ENCODE data around the gene FBN3. TPM values are rescaled to one million over a fixed set of nuclear protein-coding genes. Genes with fewer than 3 reads are reported as not detected.

The FBN3 gene
- total and polyA plus RNA-seq, 3 experiments from 2014 or later, result not detected

- Mint-ChIP-seq H3K4me1 (peaks cover 9% of the 10 kb centered on the region in 3 donors), H3K27me3 (no peaks in the 10 kb centered on the region), H3K27ac (no peak overlapping the region), H3K4me3 (no peak overlapping the region), H3K9me3 (no peaks in the 10 kb centered on the region), H3K36me3 (peaks cover 0 to 1% (median 0%) of the 10 kb centered on the region in 3 donors)
- H3K4me1 ChIP-seq (ENCODE audit: insufficient read depth, low read length), result no peaks in the 10 kb centered on the region
- H3K9me3 ChIP-seq (ENCODE audit: low read length), result no peaks in the 10 kb centered on the region
- H3K36me3 ChIP-seq (ENCODE audit: insufficient read depth, low read length), result no peaks in the 10 kb centered on the region
- ChIA-PET CTCF (no interaction called here), POLR2A (interaction anchor here (0.7 kb wide), 1 partner anchor 44 kb away, joined by 5 read pairs; no protein-coding TSS in a partner anchor)
- H3K4me3 ChIP-seq (ENCODE audit: low read length), result no peak overlapping the region
- no peaks in the 10 kb centered on the region for H3K27me3 ChIP-seq (ENCODE audit: insufficient read depth, low read length, poor library complexity, severe bottlenecking)
- H3K27ac ChIP-seq (ENCODE audit: low read depth, low read length), result no peak overlapping the region
- DNase-seq, result no peak
Observed at GRCh38 chr19:8020681-8021080, 128.7 kb downstream of the FBN3 start.

DNA sequence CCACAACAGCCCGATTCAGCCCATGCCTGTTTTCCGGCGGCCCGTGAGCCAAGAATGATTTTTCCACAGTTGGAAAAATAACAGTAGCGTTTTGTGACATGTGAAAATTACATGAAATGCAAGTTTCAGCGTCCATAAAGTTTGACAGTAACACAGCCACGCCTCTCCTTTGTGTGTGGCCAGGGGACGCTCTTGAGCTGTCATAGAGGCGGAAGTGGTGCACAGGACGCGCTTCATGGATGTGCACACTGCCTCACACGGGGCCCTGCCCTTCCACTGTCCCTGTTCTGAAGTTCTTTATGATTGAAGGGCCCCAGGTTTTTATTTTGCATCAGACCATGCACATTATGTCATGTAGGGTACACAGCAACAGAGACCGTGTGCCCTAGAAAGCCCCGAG is 131.6 kb downstream of the FBN3 start:
- POLR2A ChIA-PET, result no interaction called here
- H3K27me3 Mint-ChIP-seq, result no peaks in the 10 kb centered on the region
- H3K4me3 ChIP-seq (ENCODE audit: low read length), result no peak overlapping the region
- H3K27ac ChIP-seq (ENCODE audit: low read depth, low read length), result no peak overlapping the region
- CTCF ChIA-PET, result no interaction called here
- H3K36me3 ChIP-seq (ENCODE audit: insufficient read depth, low read length), result no peaks in the 10 kb centered on the region
- peak in 4 of 5 donors; percentile 20 to 62 (median 28) for DNase-seq
- no peaks in the 10 kb centered on the region for H3K9me3 ChIP-seq (ENCODE audit: low read length)
- peaks cover 9% of the 10 kb centered on the region in 3 donors for H3K4me1 Mint-ChIP-seq
- peaks cover 0 to 1% (median 0%) of the 10 kb centered on the region in 3 donors for H3K36me3 Mint-ChIP-seq
- no peaks in the 10 kb centered on the region for H3K4me1 ChIP-seq (ENCODE audit: insufficient read depth, low read length)
- no peaks in the 10 kb centered on the region for H3K27me3 ChIP-seq (ENCODE audit: insufficient read depth, low read length, poor library complexity, severe bottlenecking)
- H3K27ac Mint-ChIP-seq, result peak overlapping the region in 4 of 8 donors; percentile 19 to 81 (median 50)
- H3K4me3 Mint-ChIP-seq, result no peak overlapping the region
- H3K9me3 Mint-ChIP-seq, result no peaks in the 10 kb centered on the region

Other genes with a start within 250 kb of the FBN3 start
- 10 to 100 TPM; 35.9 to 38.3 TPM for gene MAP2K7, start 245.7 kb downstream of the FBN3 start, total RNA-seq
- 2.0 TPM for gene MAP2K7, start 245.7 kb downstream of the FBN3 start, polyA plus RNA-seq
- 1 to 10 TPM; 7.7 to 8.6 TPM for gene TGFBR3L, start 234.8 kb downstream of the FBN3 start, total RNA-seq
- 1.3 TPM for gene TGFBR3L, start 234.8 kb downstream of the FBN3 start, polyA plus RNA-seq
- 10 to 100 TPM; 17.4 to 18.2 TPM for gene SNAPC2, start 229.3 kb downstream of the FBN3 start, total RNA-seq
- 21.9 TPM for gene SNAPC2, start 229.3 kb downstream of the FBN3 start, polyA plus RNA-seq
- gene CTXN1, start 223.5 kb downstream of the FBN3 start, total RNA-seq, result under 1 TPM; 0.42 to 0.72 TPM
- gene CTXN1, start 223.5 kb downstream of the FBN3 start, polyA plus RNA-seq, result not detected
- gene TIMM44, start 205.9 kb downstream of the FBN3 start, total RNA-seq, result 100 to 1,000 TPM; 105 to 107 TPM
- 16.9 TPM for gene TIMM44, start 205.9 kb downstream of the FBN3 start, polyA plus RNA-seq
- gene ELAVL1, start 144.0 kb downstream of the FBN3 start, total RNA-seq, result 100 to 1,000 TPM; 156 to 164 TPM
- 63.3 TPM for gene ELAVL1, start 144.0 kb downstream of the FBN3 start, polyA plus RNA-seq
- gene CCL25, start 96.8 kb downstream of the FBN3 start, total RNA-seq, result not detected
- gene CCL25, start 96.8 kb downstream of the FBN3 start, polyA plus RNA-seq, result not detected
- gene CERS4, start 59.8 kb upstream of the FBN3 start, total RNA-seq, result 10 to 100 TPM; 21.5 to 21.9 TPM
- gene CERS4, start 59.8 kb upstream of the FBN3 start, polyA plus RNA-seq, result 13.3 TPM
- 10 to 100 TPM; 93.7 to 97.6 TPM for gene CD320, start 158.8 kb upstream of the FBN3 start, total RNA-seq
- gene CD320, start 158.8 kb upstream of the FBN3 start, polyA plus RNA-seq, result 58.6 TPM
- 10 to 100 TPM; 86.0 to 93.3 TPM for gene NDUFA7, start 171.8 kb upstream of the FBN3 start, total RNA-seq
- 121 TPM for gene NDUFA7, start 171.8 kb upstream of the FBN3 start, polyA plus RNA-seq
- 1,000 to 10,000 TPM; 2,153 to 2,200 TPM for gene RPS28, start 171.9 kb upstream of the FBN3 start, total RNA-seq
- gene RPS28, start 171.9 kb upstream of the FBN3 start, polyA plus RNA-seq, result 2,694 TPM
- gene KANK3, start 193.7 kb upstream of the FBN3 start, total RNA-seq, result 1 to 10 TPM in 1 of 2 experiments, under 1 TPM in 1; 0.97 to 1.1 TPM
- 3.6 TPM for gene KANK3, start 193.7 kb upstream of the FBN3 start, polyA plus RNA-seq
- gene ANGPTL4, start 214.6 kb upstream of the FBN3 start, total RNA-seq, result not detected
- gene ANGPTL4, start 214.6 kb upstream of the FBN3 start, polyA plus RNA-seq, result 0.28 TPM
- 10 to 100 TPM; 61.7 to 69.7 TPM for gene RAB11B, start 240.8 kb upstream of the FBN3 start, total RNA-seq
- 87.4 TPM for gene RAB11B, start 240.8 kb upstream of the FBN3 start, polyA plus RNA-seq